ENCODE measurements around the gene ACTN4.

The ACTN4 gene

DNA sequence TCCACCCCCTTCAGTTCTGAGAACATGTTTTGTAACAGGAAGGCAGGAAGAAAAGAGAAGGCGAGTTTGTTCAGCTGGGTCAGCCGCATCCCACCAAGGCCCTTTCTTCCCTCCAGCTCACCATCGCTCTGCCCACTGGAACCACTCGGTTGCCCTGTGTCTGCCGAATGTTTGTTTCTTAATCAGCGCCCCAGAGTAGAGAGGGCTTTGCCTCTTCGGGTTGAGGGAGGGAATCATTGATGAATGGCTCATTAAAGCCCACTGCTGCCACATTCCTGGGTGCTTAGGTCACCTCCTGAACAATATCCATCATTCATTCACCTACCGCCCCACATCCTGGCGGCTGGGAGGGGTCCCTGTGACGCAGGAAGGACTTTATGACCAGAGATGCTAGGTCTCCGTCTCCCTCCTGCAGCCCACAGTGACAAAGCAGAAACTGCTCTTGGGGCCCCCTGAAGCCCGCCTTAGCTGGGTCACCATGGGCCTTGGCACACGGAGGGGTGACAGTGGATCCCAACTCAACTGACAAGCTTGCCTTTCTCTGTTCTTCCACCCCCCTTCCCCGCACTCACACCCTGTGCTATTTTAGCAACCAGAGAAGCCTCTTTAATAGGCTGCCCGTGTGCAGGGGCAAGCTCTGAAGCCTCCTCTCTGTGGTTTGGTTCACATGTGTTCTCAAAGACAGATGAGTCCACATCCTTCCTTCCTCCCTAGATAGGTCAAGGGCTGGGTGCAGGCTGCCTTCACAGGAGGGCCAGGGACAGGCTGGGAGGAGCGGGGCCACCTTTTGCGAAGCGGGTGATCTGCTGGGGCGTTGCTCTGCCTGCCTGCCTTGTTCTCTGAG, 46.2 kb downstream of the ACTN4 start:
- peak; percentile 68 for DNase-seq (ENCODE audit: low read depth, low spot score)

DNA sequence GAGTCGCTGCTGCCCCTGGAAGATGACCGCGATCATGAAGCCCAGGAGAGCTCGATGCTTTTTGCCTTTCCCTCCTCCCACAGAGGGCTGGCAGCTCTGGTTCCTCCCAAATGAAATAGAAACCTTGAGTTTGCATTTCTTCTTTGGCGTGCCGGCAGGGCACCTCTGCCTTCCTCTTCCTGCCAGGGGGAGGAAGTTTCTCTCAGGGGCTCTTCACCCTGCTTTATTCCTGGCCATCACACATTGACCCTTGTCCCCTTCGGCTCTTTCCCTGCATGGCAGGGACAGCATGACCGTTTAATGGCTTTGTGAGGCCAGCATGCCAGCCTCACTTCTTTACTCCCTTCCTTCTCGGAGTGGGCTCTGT, 47.9 kb downstream of the ACTN4 start:
- DNase-seq (ENCODE audit: low read depth, low spot score) = no peak

DNA sequence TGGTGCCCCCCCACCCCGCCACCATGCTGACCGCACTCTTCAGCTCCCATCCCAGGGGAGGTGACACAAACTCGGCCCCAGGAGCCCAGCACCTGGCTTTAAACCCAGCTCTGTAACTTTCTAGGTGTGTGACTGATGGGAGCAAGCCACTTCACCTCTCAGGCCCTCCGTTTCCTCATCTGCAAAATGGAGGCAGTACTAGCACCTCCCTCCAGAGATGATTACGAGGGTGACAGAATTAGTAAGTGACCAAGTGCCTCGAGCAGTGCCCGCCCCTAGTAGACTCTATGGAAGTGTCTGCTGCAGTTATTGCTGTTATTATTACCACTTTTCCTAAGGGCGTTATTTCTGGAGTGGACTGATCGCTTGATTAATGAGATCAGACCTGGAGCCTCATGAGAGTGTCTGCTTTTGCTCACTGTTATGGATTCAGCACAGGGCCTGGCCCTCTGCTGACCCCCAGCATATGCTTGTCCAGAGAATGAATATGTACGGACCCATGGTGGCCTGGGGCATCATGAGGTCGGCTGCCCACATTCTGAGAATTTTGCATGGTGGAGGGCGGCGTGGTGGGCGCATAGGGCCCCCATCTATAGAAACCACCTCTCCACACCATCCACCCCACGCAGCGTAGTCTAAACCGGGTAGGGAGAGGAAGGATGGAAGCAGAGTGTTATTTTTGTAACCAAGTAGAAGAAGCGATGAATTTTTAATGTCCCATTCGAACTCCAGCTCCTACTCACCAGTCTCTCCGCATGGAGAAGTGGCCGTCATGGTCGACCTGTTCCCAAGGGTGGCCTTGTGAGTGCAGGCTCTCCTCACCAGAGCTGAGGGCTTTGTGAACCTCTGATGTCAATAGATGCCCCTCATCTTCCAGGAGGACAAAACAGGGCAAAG, 48.6 kb downstream of the ACTN4 start:
- DNase-seq (ENCODE audit: low read depth, low spot score) = no peak

DNA sequence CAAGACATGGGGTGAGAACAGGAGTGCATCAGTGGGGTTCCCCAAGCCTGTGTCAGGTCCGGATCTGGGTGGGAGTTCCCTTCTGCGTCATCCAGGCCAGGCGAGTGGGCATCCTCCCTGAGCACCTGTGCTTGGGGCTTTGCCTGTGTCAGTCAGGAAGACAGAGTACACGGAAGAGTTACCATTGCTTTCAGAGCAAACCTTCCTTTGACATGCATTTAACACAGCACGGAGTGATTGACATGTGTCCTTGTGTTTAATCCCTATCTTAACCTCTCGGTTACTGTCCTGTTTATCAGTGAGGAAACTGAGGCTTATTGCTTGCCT, 49.2 kb downstream of the ACTN4 start:
- DNase-seq (ENCODE audit: low read depth, low spot score) = no peak

DNA sequence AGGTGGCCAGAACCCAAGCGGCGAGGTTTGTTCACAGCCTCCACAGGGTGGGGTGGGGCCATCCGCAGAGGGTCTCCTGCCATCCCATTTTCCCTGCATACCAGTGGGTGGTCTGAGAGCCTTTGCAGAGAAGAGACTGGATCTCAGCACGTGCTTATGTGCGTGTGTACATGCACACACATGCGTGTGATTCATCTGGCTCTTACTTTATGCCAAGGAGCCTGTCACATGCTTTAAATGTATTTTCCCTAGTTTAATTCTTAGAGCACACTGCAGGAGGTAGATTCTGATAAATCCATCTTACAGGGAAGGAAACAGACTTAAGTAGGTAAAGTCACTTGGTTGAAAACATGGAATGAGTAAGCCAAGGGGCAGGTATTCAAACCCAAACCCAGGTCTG, 49.7 kb downstream of the ACTN4 start:
- no peak for DNase-seq (ENCODE audit: low read depth, low spot score)

DNA sequence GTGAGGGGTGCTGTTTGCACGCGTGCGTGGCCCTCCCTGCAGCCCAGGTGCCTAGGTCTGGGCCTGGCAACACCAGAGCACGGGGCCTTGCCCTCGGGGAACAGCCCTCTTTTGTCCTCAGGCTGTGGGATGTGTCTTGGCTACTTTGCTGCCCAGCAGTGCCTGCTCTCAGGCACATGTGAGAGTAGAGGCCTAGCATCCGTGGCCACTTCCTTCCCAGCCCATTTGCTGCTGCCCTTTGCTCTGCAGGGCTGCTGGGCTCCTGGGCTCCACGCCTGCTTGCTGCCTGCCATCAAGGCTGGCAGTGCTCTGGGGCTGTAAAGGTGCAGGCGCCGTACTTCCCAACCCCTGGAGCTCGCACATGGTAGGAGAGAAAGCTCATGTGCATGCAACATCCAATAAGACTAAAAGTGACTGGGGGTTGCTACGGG, 50.2 kb downstream of the ACTN4 start:
- no peak for DNase-seq (ENCODE audit: low read depth, low spot score)

DNA sequence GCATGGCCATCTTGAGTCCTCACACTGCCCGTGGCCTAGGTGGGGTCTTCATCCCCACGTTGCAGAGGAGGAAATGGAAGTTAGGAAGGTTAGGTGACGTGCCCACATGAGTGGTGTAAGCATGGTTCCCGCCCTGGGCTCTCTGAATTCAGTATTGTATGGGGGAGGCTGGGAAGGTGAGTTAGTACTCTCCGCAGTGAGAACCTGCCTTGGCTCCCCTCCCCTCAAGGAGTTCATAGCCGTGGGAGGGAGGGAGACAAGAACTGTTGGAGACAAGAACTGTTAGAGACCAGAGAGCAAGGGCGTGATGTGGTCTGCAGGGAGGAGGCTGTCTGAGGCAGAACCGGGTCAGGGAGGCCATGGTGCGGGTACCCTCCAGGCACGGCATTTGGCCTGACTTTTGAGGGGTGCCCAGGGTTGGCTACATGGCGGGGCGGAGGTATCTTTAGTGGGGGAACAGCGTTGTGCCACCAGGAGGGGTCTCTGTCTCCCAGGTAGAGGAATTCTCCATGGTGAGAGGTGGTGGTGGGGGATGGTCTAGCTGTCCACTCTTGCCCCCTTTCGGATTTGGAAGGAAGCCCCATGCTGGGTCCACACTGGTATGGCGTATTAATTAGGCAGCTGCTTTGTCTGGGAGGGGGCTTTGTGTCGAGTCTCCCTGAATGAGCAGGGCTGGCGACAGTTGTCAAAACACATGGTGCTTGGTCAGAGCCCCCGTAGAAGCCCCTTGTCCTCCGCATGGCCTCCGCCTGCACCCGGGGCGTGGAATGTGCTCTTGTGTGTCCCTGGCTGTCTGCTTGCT, 51.0 kb downstream of the ACTN4 start:
- no peak for DNase-seq (ENCODE audit: low read depth, low spot score)

DNA sequence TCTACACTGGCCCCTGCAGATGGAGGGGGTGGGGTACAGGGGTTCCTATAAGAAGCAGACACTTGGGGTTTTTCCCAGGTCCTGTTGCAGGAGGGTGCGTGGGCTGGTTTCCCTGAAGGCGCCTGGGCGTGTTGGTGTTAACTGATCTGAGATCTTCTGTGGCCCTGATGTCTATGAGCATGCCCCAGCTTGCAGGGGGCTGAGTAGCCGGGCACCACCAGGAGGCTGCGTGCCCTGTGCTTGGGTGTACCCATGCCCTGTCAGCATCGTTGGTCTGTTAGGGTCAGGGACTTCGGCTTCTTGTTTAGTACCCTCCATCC, 51.5 kb downstream of the ACTN4 start:
- no peak for DNase-seq (ENCODE audit: low read depth, low spot score)

DNA sequence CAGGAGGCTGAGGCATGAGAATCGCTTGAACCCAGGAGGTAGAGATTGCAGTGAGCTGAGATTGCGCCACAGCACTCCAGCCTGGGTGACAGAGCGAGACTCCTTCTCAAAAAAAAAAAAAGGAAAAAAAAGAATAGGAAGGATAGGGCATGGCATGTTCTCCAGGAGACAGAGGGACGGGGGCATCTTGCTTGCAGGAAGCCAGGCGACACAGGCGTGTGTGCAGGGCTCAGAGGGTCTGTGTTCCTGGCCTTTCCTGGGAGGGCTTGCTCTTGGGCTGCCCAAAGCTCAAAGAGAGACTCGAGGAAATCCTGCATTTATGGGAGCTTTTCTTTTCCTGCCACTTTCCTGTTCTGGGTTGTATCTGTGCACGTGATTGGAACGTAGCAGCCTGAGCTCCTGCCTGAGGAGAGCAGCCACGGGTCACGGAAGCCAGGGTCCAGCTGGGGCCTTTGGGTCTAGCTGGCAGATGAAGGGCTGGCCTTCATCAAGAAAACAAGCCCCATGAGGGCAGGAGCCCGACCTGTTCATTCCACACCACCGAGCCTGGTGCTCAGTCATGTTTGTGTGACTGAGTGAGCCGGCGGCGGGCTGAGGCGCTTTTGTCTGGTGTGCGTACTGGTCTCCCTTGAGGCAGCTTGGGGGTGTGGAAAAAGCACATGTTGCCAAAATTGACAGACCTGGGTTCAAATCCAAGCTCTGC, 52.3 kb downstream of the ACTN4 start:
- DNase-seq (ENCODE audit: low read depth, low spot score) = no peak

DNA sequence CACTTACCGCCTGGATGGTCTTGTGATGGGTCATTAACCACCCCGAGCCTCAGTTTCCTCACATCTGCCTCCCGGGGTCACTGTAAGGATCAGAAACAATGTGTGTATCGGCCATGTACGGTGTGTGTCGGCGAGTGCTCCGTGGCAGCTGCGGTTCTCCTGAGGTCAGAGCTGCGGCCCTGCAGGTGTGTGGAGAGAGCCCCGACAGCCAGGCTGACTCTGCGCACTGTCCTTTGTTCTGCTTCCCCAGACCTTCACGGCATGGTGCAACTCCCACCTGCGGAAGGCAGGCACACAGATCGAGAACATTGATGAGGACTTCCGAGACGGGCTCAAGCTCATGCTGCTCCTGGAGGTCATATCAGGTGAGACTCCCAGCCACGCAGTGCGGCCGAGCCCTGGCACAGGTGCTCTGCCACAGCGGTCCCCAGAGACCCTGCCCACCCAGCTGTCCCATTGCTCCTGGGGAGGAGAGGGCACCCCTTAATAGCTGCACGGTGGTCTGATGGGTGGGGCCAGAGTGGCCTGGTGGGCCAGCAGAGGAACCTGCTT, 53.0 kb downstream of the ACTN4 start:
- DNase-seq (ENCODE audit: low read depth, low spot score) = no peak

DNA sequence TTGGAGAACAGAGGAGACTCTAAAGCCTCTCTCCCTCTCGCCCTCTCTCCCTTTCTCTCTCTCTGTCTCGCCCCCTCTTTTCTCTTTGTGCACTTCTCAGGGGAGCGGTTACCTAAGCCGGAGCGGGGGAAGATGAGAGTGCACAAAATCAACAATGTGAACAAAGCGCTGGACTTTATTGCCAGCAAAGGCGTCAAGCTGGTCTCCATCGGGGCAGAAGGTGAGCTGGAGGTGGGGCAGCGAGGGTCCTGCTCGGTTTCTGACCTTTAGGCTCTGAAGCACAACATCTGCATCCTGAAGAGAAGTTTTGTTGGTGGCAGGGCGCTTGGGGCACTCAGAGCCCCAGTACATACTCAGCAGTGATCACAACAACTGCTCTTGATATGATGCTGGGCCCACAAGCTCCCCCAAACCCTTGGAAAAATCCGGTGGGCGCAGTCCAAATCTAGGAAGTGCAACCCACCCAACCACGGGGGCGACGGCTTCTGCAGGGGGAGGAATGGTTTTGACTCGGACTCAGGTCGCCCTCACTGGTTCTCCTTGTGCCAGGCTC, 53.5 kb downstream of the ACTN4 start:
- DNase-seq (ENCODE audit: low read depth, low spot score) = no peak

DNA sequence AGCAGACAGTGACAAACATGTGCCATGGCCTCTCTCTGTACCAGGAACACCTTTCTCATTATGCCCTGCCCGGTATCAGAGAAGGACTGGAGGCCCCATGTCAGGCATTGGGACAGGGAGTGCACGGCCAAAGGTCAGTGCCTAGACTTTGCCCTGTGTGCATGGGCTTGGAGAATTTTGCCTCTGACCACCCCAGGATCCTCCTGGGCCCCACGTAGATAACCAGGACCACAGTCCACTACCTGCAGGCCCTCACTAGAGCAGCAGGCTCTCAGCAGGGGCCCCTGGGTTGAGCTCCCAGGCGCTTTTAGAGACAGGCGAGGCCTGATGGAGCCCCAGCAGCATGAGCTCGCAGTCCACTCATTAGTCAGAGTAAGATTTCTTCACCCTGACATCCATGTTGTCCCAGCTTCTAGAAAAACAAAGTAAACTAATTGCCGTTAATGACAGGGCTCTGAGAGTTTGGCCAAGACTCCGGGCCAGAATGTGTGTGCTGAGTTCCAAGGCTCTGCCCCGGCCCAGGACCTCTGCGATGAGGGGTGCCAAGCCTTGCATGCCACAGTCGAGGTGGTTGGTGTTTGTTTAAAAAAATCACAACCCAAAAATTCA, 54.1 kb downstream of the ACTN4 start:
- DNase-seq (ENCODE audit: low read depth, low spot score) = no peak

DNA sequence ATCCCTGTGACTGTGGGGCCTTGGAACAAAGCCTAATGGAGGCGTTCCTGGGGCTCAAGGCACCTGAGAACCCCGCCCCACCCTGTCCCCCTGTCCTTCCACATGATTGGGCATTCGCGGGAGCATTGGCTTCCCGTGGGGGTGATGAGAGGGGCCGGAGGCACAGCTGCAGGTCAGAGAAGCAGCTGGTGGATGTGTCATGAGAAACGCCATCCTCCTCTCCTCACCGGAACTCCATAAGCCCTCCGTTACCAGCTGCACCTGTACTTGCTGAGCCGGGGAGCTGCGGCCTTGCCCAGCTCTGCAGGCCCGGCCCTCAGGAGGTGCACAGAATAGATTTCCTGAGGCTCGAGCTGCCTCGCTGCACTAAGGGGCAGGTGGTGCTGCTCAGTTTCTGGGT, 54.8 kb downstream of the ACTN4 start:
- no peak for DNase-seq (ENCODE audit: low read depth, low spot score)

DNA sequence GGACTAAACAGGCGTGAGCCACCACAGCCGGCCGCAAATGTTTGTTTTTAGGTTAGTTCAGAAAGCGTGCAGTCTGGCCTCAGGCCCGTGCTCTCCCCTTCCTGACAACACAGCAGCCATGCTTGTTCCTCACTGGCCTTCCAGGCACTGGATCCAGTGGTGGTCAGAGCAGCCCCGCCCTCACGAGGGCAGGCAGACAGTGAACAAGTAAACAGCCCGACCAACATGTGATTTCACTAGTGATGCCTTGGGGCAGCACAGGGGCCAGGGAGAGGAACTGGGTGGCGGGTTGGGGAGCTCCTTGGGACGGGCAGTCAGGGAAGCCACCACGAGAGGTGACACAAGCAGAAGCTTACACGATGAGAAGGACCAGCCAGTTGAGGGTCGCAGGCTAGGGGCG, 56.1 kb downstream of the ACTN4 start:
- DNase-seq (ENCODE audit: low read depth, low spot score) = no peak

DNA sequence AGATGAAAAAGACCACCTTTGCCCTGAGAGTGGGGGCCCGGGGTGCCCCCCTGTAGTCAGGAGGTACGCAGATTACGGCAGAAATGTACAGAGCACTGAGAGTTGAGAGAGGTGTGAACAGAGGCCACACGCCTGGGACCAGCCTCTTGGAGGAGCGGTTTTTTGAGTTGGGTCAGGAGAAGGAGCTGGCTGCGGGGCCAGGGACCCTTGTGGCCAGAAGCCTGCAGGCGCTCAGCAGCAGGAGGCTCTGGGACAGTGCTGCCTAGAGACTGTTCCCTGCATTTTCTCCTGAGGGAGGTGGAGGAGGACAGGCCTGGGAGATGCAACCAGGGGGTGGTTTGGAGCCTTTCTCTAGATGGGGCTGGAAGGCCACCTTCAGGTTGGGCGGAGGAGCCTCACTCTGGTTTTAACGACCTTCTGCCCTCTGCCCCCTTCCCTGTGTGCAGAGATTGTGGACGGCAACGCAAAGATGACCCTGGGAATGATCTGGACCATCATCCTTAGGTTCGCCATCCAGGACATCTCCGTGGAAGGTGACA, 57.1 kb downstream of the ACTN4 start:
- no peak for DNase-seq (ENCODE audit: low read depth, low spot score)

DNA sequence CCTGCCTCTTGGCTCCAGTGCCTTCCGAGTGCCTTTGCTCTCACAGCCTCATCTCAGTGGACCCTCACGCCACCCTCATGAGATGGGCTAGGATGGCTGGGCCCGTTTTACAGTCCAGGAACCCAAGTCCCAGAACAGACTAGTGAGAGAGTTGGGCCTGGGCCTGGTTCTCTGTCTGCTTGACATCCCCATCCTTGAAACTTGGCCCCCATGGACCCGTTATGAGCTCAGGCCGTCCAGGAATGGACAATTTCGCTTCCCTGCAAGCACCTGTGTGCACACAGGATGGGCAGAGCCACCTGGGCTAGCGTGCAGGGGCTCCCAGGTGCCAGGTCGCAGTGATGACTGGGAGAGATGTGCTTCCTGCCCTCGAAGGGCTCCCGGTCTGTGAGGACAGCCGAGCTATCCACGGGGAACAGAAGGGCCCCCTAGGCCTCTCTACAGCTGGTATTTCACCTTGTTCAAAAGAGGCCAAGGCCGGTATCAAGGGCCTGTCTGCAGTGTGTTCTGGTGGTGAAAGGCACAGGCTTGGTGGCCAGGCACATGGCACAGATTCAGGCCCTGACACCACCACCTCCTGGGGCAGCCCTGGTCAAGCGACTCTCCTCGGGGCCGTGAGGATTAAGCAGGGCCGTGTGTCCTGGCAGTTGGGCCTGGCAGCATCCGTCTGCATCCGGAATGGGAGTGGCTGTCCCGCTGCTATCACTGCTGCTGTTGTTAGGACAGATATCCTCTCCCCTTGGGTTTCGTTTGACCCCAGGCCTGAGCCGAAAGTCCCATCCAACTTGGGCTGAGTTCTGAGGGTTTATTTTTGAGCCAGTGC, 58.0 kb downstream of the ACTN4 start:
- no peak for DNase-seq (ENCODE audit: low read depth, low spot score)

DNA sequence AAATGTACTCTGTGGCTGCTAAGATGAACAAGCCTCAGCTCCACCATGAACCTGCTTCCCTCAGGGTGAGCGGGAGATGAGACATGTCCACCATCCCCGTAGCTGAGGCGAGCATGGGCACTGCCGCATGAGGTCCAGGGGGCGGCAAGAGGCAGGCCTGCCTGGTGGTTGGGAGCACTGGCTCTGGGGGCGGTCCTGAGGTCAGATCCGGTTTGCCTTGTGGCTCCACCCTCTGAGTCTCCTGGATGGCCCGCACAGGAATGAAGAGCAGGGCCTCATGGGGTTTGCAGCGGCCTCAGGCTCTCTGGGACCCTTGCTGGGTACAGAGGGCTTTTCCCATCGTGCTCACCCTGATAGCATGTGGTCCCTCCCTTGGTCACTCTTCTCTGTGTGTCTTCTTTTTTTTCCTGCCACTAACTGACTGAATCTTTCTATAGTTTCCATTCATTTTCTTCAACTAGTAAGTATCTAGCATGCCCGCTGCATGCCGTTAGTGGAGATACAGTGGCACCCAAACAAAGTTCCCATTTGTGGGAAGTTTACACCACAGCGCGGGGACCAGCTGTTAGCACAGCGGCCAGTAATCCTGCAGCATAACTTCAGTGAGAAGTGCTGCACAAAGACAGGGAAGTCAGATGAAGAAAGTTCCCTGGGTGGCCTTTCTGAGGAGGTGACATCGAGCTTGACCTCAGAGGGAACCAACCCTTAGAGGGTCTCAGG, 59.5 kb downstream of the ACTN4 start:
- no peak for DNase-seq (ENCODE audit: low read depth, low spot score)

DNA sequence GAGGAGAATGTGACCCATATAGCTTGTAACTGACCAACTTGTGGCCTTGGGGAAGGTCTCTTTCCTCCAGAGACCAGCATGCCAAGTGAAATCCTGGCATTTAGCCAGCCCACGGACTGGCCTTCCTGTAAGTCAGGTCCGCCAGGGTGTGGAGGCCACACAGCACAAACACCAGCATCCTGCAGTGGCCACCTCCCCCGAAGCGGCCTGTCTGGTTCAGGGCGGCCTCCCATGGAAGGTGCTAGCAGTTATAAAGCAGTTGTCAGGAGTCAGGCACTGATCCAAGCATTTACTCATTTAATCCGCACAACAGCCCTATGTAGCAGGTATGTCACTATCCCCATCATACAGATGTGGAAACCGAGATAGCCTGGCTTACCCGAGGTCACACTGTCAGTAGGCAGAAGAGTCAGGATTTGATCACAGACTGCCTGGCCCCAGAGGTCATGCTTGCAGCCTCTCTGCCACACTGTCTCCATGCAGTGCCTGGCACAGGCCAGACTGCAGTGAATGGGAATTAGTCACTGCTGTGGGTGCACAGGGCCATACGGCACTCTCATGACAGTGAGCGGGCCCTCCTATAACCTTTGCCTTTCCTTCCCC, 60.2 kb downstream of the ACTN4 start:
- DNase-seq (ENCODE audit: low read depth, low spot score) = no peak
